IPS-20b (cell line): ENCODE data around the gene TPO.
"Not testable (repeated sequence)": the region's sequence is repeated elsewhere in the genome, so short reads cannot be mapped to it uniquely, and the experiment has no call there.

ENCODE experiments used
- H3K27ac ChIP-seq: one replicate; pipeline ENCODE4 v1.5.1; 2013; ENCODE audit warnings: low read length
- H3K27me3 ChIP-seq: 2 replicates; pipeline ENCODE4 v1.6.1; 2013; ENCODE audit warnings: mild to moderate bottlenecking, low read length, inconsistent platforms; ENCODE audit not compliant: insufficient read depth
- H3K36me3 ChIP-seq: 2 replicates; pipeline ENCODE4 v1.6.1; 2013; ENCODE audit warnings: low read depth, mild to moderate bottlenecking, inconsistent platforms, low read length, moderate library complexity; ENCODE audit not compliant: insufficient read depth
- H3K4me1 ChIP-seq: 2 replicates; pipeline ENCODE4 v1.6.1; 2013; ENCODE audit warnings: mild to moderate bottlenecking, control low read depth, inconsistent platforms, low read length, moderate library complexity; ENCODE audit not compliant: insufficient read depth
- H3K4me3 ChIP-seq: 2 replicates; pipeline ENCODE4 v1.5.1; 2013; ENCODE audit warnings: mild to moderate bottlenecking, low read length, inconsistent platforms
- H3K9ac ChIP-seq: 2 replicates; pipeline ENCODE4 v1.6.1; 2013; ENCODE audit warnings: low read depth, mild to moderate bottlenecking, inconsistent platforms, low read length, moderate library complexity
- H3K9me3 ChIP-seq: 2 replicates; pipeline ENCODE4 v1.6.1; 2013; ENCODE audit warnings: mild to moderate bottlenecking, low read depth, low read length, inconsistent platforms; ENCODE audit not compliant: insufficient read depth

The TPO gene

DNA sequence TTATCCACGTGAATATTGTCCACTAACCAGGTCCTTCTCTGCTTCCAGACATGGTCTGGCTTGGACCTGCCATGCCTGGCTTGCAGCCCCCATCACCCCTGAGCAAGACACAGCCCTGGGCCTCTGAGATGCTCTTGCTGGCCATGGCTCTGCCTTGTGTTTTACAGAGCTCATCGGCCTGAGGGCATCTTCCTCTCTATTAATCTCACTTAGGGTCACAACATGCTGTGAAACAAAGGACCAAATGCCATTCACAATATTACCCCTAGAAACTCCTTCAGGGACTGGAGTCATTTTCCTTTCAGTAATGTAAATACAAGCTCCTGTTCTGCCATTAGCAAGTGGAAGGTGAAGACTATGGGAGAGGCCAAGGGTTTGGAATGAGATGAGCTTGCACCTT is 6.8 kb upstream of the TPO start:
- H3K9me3 ChIP-seq = no peaks in the 10 kb centered on the region
- no peaks in the 10 kb centered on the region for H3K36me3 ChIP-seq
- peaks cover 13% of the 10 kb centered on the region; the same call in 1 of the 2 replicates for H3K27me3 ChIP-seq
- no peak overlapping the region for H3K4me3 ChIP-seq
- H3K9ac ChIP-seq = no peak overlapping the region
- no peaks in the 10 kb centered on the region; the same call in 1 of the 2 replicates for H3K4me1 ChIP-seq
- H3K27ac ChIP-seq = no peak overlapping the region

DNA sequence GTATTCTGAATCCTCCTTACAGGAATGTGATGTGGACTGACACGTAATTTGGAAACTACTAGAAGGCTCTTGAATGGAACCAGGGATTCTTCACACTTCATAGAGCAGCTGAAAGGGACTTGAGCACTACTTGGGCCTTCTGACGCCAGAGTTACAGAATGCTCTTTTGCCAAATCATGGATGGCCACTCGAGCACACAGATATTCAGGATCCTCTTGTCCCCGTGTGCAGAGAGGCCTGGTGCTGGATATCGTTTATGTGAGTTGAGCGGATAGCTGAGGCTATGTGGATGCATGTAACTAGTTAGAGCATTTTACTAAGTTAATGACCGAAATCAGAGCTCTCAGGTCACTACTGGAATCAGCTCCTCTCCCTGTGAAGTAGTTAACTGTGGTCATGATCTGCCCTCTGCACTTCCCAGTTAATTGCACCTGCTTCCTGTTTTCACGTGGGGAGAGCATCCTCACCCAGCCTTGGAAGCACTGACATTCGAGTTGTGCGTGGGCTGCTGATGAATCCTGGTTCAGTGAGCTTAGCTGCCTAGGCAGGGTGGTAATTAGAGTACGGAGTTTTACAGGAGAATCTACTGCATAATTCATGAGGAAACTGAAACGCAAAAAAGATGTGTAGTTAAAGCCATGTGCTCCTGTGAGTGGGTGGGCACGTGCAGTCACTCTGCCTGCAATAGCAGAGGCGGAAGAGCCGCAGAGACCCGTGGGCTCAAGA is 5.2 kb upstream of the TPO start:
- no peak overlapping the region for H3K4me3 ChIP-seq
- no peak overlapping the region for H3K9ac ChIP-seq
- peaks cover 24% of the 10 kb centered on the region for H3K27me3 ChIP-seq
- no peak overlapping the region for H3K27ac ChIP-seq
- no peaks in the 10 kb centered on the region; the same call in 1 of the 2 replicates for H3K4me1 ChIP-seq
- no peaks in the 10 kb centered on the region for H3K36me3 ChIP-seq
- no peaks in the 10 kb centered on the region for H3K9me3 ChIP-seq

DNA sequence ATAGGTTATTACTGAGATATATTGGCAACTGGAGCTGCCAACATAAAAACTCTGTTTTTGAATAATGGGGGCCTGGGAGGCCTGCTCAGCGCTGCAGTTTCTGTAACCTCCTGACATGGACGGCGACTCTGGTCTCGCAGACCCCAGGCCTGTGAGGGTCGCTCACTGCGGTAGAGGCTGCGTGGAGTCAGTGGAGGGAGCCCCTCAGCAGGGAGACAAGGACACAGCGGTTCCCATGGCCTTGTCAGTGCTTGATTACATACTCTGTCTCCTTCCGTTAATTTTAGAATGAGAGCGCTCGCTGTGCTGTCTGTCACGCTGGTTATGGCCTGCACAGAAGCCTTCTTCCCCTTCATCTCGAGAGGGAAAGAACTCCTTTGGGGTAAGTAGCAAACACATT is 858 bp downstream of the TPO start:
- H3K9me3 ChIP-seq = no peaks in the 10 kb centered on the region
- no peak overlapping the region for H3K27ac ChIP-seq
- H3K9ac ChIP-seq = no peak overlapping the region
- no peak overlapping the region for H3K4me3 ChIP-seq
- H3K36me3 ChIP-seq = no peaks in the 10 kb centered on the region
- H3K27me3 ChIP-seq = peaks cover 24% of the 10 kb centered on the region
- no peaks in the 10 kb centered on the region; the same call in 1 of the 2 replicates for H3K4me1 ChIP-seq

DNA sequence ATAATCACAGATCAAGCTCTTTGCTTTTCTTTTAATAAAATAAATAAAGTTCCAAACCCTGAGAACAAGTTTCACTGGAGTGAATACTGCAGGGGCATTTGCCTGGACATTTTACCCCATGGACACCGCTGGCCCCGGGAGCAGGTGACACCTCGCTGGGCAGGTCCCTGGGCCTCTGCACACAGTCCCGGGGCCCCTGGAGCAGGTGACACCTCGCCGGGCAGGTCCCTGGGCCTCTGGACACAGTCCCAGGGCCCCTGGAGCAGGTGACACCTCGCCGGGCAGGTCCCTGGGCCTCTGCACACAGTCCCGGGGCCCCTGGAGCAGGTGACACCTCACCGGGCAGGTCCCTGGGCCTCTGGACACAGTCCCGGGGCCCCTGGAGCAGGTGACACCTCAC is 1.6 kb downstream of the TPO start:
- H3K27me3 ChIP-seq = peaks cover 24% of the 10 kb centered on the region
- not testable (repeated sequence) for H3K36me3 ChIP-seq, H3K4me1 ChIP-seq

DNA sequence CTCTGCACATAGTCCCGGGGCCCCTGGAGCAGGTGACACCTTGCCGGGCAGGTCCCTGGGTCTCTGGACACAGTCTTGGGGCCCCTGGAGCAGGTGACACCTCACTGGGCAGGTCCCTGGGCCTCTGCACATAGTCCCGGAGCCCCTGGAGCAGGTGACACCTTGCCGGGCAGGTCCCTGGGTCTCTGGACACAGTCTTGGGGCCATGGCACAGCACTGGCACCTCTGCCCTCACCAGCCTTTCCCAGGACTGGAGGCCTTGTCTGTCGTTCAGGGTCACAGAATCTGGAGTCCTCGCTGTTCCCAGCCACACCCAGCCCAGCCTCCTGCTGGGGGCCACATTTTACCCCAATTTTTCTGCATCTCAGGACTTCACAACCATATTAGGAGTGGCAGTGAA is 2.2 kb downstream of the TPO start:
- no peaks in the 10 kb centered on the region; the same call in 1 of the 2 replicates for H3K4me1 ChIP-seq
- no peaks in the 10 kb centered on the region for H3K9me3 ChIP-seq
- peaks cover 21% of the 10 kb centered on the region for H3K27me3 ChIP-seq
- no peak overlapping the region for H3K9ac ChIP-seq
- H3K36me3 ChIP-seq = no peaks in the 10 kb centered on the region
- no peak overlapping the region for H3K4me3 ChIP-seq
- H3K27ac ChIP-seq = no peak overlapping the region

More for the DNA sequence above, 1.6 kb downstream of the TPO start:
- not testable (repeated sequence) for H3K4me3 ChIP-seq, H3K9me3 ChIP-seq, H3K27ac ChIP-seq, H3K9ac ChIP-seq

DNA sequence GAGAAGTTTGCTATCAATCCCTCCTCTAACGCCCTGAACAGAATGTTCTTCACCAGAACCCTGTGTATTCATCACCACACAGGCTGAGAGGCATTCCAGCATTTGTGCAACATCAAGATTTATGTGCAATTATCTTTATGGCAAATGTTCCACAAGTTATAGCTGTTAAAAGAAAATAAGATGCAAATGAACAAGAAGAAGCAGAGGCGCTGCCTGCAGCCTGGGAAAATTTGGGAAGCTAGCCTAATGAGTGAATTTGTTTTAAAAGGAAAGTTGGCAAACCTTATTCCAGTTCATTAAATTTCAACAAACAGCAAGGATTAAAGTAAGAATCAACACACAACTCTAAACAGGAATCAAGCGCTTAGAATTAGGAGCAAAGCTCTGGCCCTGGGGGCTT is 5.3 kb downstream of the TPO start:
- H3K9me3 ChIP-seq = no peaks in the 10 kb centered on the region
- no peaks in the 10 kb centered on the region for H3K4me1 ChIP-seq
- no peak overlapping the region for H3K9ac ChIP-seq
- H3K36me3 ChIP-seq = no peaks in the 10 kb centered on the region
- no peak overlapping the region for H3K4me3 ChIP-seq
- peaks cover 10% of the 10 kb centered on the region; the same call in 1 of the 2 replicates for H3K27me3 ChIP-seq
- H3K27ac ChIP-seq = no peak overlapping the region

DNA sequence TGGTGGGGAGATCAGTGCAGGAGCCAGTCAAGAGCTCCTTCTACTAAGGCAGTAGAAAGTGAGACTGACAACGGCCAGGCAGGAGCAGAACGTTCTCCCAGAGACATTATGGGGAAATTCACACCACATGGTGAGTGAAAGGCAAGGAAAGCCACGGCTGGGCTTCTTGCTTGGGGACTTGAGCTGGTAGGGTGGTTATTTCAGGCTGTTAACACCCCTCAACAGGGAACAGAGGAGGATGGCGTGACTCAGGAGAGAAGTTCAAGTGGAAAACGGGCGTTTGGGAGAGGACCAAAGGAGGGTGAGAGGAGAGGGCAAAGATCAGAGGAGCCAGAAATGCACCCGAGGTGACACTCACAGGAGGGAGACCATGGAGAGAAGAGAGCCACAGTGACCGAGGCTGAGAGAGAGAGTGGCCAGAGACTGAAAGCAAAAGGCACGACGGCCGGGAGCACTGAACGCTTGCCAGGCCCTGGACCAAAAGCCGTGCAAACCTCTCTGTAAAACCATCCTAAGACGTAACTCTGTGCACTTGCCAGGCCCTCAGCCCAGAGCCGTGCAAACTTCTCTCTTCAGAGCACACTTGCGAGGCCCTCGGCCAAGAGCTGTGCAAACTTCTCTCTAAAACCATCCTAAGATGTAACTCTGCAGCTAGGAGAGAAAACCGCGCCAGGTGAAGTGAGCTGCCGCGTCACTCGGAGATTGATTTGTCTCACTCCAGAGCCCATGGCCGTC is 7.7 kb downstream of the TPO start:
- Histone ChIP-seq H3K4me3 (no peak overlapping the region), H3K27ac (no peak overlapping the region), H3K9me3 (no peaks in the 10 kb centered on the region), H3K36me3 (no peaks in the 10 kb centered on the region), H3K27me3 (peaks cover 10% of the 10 kb centered on the region; the same call in 1 of the 2 replicates), H3K4me1 (no peaks in the 10 kb centered on the region), H3K9ac (no peak overlapping the region)

DNA sequence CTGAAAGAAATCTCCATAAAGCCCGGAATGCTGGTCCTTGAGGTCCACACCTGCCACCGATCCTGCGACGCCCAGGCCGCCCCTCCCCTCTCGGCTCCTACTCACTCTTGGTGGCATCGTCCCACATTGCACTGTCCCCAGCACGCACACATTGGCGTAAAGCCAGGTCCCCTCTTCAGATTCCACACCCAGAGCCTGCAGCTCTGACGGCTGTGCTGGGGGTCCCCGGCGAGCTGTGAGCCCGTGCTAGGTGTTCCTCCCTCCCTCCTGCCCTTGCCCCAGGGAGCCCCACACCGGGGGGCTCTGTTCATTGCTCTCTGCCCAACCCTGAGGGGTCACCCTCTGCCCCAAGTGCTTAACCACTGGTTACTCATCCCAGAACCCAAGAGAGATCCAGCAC is 8.5 kb downstream of the TPO start:
- no peaks in the 10 kb centered on the region for H3K4me1 ChIP-seq
- H3K27me3 ChIP-seq = peaks cover 10% of the 10 kb centered on the region; the same call in 1 of the 2 replicates
- no peak overlapping the region for H3K27ac ChIP-seq
- H3K9me3 ChIP-seq = no peaks in the 10 kb centered on the region
- H3K36me3 ChIP-seq = no peaks in the 10 kb centered on the region
- no peak overlapping the region for H3K9ac ChIP-seq
- H3K4me3 ChIP-seq = no peak overlapping the region

DNA sequence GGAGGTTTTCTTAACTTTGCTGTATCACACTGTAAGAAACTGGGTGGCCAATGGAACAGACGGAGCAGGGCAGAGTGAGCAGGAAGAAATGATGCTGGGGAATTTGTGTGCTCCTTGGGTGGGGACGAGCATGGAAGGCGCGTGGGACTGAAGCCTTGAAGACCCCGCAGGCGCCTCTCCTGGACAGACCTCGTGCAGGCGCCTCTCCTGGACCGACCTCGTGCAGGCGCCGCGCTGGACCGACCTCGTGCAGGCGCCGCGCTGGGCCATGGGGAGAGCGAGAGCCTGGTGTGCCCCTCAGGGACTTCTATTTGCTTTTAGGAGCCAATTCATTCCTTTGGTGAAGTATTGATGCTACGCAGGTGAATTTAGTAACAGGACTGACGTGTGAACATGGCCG is 8.9 kb downstream of the TPO start:
- Histone ChIP-seq H3K9ac (no peak overlapping the region), H3K4me1 (no peaks in the 10 kb centered on the region), H3K27ac (no peak overlapping the region), H3K27me3 (peaks cover 10% of the 10 kb centered on the region; the same call in 1 of the 2 replicates), H3K9me3 (no peaks in the 10 kb centered on the region), H3K36me3 (no peaks in the 10 kb centered on the region), H3K4me3 (no peak overlapping the region)

DNA sequence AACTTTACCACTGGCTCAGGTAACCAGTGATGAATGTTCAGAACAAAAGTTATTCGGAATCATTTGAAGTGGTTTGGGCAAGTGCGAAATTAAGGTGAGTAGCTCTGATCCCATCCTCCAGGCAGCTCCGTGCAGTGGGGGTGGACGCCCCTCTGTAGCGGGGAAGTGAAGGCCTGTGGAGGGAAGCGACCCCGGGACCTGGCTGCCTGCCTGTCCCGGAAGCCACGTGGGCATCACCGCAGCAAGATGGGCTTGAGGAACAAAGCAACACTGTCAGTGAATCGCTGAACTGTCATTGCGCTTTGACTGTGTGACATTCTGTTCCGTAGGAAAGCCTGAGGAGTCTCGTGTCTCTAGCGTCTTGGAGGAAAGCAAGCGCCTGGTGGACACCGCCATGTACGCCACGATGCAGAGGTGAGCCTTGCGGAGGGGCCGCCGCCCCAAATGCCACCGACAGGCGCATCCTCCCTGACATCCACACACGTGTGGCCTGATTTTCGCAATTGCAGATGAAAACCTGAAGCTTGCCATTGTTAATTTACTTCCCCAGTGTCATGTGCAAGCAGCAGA is 9.5 kb downstream of the TPO start:
- Histone ChIP-seq H3K4me1 (no peaks in the 10 kb centered on the region), H3K9me3 (no peaks in the 10 kb centered on the region), H3K27me3 (peaks cover 10% of the 10 kb centered on the region; the same call in 1 of the 2 replicates), H3K9ac (no peak overlapping the region), H3K27ac (no peak overlapping the region), H3K36me3 (no peaks in the 10 kb centered on the region), H3K4me3 (no peak overlapping the region)

DNA sequence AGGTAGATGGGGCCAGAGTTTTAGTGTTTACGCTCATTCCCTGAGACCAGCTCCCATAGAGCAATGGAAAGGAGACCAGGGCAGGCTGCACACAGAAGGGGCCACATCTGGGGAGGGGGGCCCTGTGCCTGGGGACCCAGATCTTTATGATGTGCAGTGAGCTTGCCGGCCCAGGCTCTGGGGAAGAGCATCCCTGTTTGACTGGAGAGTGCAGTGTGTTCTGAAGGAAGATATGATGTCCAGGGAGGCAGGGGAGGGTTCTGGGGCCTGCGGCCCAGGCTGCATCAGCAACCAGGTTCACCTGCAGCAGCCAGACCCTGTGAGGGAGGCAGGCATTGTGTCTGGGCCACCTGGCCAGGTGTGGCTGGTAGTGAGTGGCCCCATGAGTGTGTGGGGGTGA is 13.8 kb downstream of the TPO start:
- H3K4me3 ChIP-seq = no peak overlapping the region
- no peak overlapping the region for H3K27ac ChIP-seq
- H3K9ac ChIP-seq = no peak overlapping the region
- no peaks in the 10 kb centered on the region; the same call in 1 of the 2 replicates for H3K9me3 ChIP-seq
- peaks cover 9% of the 10 kb centered on the region; the same call in 1 of the 2 replicates for H3K4me1 ChIP-seq
- H3K27me3 ChIP-seq = no peaks in the 10 kb centered on the region
- H3K36me3 ChIP-seq = no peaks in the 10 kb centered on the region
